ENCODE data around the gene TMEM119. TPM values are rescaled to one million over a fixed set of nuclear protein-coding genes. Genes with fewer than 3 reads are reported as not detected.

TMEM119 gene
- total and polyA plus RNA-seq, 10 of the 15 experiments (the other 5 are each of a cell fraction or from before 2014, with no cell fraction given), result 0.11 to 0.44 (median 0.19) TPM; not detected in 5

DNA sequence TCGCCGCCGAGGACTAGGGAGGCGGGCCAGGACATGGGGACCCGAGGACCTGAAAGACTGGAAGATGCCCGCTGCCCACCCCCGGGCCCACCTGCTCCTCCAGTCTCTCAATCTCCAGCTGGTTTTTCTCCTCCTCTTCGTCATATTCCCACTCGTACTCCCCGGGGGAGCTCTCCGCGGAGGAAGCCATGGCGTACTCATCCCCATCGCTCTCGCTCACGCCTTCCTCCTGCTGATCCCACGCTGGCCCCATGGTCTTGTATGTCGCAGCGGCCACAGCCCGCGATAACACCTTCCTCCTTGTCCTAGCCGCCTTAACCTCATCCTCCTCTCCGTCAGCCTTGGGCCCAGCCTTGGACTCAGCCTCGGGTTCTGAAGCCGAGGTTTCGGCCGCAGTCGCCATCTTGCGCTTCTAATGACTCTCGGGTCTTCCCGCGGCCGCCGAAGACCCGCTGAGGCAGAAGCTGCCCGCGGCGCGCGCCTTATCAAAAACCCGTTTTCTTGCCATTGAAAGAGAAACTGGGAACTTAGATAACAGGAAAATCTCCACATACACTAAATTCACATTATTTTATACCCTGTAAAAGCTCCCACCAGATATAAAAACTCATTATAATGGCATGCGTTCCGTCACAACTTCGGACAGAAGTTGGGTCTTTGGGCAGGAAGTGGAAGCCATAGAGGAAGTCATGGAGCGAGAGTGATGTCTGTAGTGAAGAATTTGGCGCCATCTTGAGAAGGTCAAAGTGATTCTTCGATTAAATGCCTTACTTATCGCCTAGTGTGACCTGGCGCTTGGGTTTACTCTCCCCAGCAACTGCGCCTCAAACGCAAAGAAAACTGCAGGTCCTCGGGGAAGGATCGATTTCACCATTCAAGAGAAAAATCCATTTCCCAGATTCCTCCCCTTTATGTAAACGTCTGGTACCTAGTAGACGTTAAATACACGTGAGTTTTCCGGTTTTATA is 36.8 kb downstream of the TMEM119 start, which contains the start of gene SART3 (continued):
- TF ChIP-seq ZNF24 (IDR thresholded peaks at IDR 0.05), result no peak
- TF ChIP-seq, protein P1, sequence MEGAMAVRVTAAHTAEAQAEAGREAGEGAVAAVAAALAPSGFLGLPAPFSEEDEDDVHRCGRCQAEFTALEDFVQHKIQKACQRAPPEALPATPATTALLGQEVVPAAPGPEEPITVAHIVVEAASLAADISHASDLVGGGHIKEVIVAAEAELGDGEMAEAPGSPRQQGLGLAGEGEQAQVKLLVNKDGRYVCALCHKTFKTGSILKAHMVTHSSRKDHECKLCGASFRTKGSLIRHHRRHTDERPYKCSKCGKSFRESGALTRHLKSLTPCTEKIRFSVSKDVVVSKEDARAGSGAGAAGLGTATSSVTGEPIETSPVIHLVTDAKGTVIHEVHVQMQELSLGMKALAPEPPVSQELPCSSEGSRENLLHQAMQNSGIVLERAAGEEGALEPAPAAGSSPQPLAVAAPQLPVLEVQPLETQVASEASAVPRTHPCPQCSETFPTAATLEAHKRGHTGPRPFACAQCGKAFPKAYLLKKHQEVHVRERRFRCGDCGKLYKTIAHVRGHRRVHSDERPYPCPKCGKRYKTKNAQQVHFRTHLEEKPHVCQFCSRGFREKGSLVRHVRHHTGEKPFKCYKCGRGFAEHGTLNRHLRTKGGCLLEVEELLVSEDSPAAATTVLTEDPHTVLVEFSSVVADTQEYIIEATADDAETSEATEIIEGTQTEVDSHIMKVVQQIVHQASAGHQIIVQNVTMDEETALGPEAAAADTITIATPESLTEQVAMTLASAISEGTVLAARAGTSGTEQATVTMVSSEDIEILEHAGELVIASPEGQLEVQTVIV (IDR thresholded peaks at IDR 0.05; ENCODE audit: borderline replicate concordance, partially characterized antibody), result peak; percentile 8
- TF ChIP-seq RB1 (IDR thresholded peaks at IDR 0.05; ENCODE audit: borderline replicate concordance), result peak; percentile 81
- TF ChIP-seq, protein P2, sequence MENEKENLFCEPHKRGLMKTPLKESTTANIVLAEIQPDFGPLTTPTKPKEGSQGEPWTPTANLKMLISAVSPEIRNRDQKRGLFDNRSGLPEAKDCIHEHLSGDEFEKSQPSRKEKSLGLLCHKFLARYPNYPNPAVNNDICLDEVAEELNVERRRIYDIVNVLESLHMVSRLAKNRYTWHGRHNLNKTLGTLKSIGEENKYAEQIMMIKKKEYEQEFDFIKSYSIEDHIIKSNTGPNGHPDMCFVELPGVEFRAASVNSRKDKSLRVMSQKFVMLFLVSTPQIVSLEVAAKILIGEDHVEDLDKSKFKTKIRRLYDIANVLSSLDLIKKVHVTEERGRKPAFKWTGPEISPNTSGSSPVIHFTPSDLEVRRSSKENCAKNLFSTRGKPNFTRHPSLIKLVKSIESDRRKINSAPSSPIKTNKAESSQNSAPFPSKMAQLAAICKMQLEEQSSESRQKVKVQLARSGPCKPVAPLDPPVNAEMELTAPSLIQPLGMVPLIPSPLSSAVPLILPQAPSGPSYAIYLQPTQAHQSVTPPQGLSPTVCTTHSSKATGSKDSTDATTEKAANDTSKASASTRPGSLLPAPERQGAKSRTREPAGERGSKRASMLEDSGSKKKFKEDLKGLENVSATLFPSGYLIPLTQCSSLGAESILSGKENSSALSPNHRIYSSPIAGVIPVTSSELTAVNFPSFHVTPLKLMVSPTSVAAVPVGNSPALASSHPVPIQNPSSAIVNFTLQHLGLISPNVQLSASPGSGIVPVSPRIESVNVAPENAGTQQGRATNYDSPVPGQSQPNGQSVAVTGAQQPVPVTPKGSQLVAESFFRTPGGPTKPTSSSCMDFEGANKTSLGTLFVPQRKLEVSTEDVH (IDR thresholded peaks at IDR 0.05; ENCODE audit: low read depth, partially characterized antibody), result peak; percentile 96
- TF ChIP-seq MYC (IDR thresholded peaks at IDR 0.05; ENCODE audit: insufficient read depth, insufficient read length, insufficient replicate concordance, low read length, severe bottlenecking), result peak; percentile 76
- TF ChIP-seq HDGF (IDR thresholded peaks at IDR 0.05), result peak; percentile 72; the same call in 1 of the 2 replicates
- TF ChIP-seq SIX5 (IDR thresholded peaks at IDR 0.05; ENCODE audit: low read depth, low read length, severe bottlenecking), result peak; percentile 80
- TF ChIP-seq, protein P3, sequence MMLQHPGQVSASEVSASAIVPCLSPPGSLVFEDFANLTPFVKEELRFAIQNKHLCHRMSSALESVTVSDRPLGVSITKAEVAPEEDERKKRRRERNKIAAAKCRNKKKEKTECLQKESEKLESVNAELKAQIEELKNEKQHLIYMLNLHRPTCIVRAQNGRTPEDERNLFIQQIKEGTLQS (IDR thresholded peaks at IDR 0.05; ENCODE audit: borderline replicate concordance, extremely low read depth, low read depth, low read length), result no peak
- no peak for TF ChIP-seq ZBED1 (IDR thresholded peaks at IDR 0.05; ENCODE audit: borderline replicate concordance)
- peak; percentile 91 for TF ChIP-seq IKZF1 (conservative IDR thresholded peaks at IDR 0.05)
- TF ChIP-seq TBL1XR1 (IDR thresholded peaks at IDR 0.05; ENCODE audit: low read depth, low read length), result peak; percentile 24; the same call in 1 of the 2 replicates
- TF ChIP-seq, protein P4, sequence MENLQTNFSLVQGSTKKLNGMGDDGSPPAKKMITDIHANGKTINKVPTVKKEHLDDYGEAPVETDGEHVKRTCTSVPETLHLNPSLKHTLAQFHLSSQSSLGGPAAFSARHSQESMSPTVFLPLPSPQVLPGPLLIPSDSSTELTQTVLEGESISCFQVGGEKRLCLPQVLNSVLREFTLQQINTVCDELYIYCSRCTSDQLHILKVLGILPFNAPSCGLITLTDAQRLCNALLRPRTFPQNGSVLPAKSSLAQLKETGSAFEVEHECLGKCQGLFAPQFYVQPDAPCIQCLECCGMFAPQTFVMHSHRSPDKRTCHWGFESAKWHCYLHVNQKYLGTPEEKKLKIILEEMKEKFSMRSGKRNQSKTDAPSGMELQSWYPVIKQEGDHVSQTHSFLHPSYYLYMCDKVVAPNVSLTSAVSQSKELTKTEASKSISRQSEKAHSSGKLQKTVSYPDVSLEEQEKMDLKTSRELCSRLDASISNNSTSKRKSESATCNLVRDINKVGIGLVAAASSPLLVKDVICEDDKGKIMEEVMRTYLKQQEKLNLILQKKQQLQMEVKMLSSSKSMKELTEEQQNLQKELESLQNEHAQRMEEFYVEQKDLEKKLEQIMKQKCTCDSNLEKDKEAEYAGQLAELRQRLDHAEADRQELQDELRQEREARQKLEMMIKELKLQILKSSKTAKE (IDR thresholded peaks at IDR 0.05; ENCODE audit: low read depth, poor library complexity, severe bottlenecking), result peak; percentile 85
- peak; percentile 65; the same call in 1 of the 2 replicates for TF ChIP-seq LARP7 (IDR thresholded peaks at IDR 0.05)
- no peak for TF ChIP-seq POLR2AphosphoS2 (IDR thresholded peaks at IDR 0.05; ENCODE audit: low read depth, low read length)
- no peak for TF ChIP-seq NR2F1 (conservative IDR thresholded peaks at IDR 0.05)
- TF ChIP-seq, protein P5, sequence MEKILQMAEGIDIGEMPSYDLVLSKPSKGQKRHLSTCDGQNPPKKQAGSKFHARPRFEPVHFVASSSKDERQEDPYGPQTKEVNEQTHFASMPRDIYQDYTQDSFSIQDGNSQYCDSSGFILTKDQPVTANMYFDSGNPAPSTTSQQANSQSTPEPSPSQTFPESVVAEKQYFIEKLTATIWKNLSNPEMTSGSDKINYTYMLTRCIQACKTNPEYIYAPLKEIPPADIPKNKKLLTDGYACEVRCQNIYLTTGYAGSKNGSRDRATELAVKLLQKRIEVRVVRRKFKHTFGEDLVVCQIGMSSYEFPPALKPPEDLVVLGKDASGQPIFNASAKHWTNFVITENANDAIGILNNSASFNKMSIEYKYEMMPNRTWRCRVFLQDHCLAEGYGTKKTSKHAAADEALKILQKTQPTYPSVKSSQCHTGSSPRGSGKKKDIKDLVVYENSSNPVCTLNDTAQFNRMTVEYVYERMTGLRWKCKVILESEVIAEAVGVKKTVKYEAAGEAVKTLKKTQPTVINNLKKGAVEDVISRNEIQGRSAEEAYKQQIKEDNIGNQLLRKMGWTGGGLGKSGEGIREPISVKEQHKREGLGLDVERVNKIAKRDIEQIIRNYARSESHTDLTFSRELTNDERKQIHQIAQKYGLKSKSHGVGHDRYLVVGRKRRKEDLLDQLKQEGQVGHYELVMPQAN (conservative IDR thresholded peaks at IDR 0.05), result peak; percentile 78

All from GM12878 (cell line).